ENCODE measurements around the gene MKLN1. TPM values are rescaled to one million over a fixed set of nuclear protein-coding genes. Genes with fewer than 3 reads are reported as not detected.

MKLN1 gene
- total RNA-seq, 1 experiment from 2014 or later = 32.0 TPM

GRCh38 chr7:131546126-131546525 is 218.4 kb downstream of the MKLN1 start:
- peak; percentile 81 for DNase-seq (ENCODE audit: low read depth)

Other genes starting within 250 kb of the MKLN1 start
- 27.2 and 50.6 TPM in 2 replicates for gene PODXL, start 228.8 kb downstream of the MKLN1 start, total RNA-seq (2014; rRNA removed; shearing (Covaris generic))

All from M059J (cell line).